ENCODE measurements around the gene PIK3CB.

PIK3CB gene

DNA sequence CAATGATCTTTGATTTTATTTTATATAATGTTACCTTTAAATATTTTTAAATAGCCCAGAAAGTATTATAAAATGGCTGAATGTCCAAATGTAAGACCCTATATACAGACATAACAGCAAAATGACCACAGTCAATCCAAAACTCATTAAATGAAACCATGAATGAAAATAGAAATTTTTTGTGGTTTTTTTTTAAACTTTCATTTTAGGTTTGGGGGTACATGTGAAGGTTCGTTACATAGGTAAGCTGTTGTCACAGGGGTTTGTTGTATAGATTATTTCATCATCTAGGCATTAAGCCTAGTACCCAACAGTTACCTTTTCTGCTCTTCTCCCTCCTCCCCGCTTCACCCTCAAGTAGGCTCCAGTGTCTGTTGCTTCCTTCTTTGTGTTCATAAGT is 117.4 kb downstream of the PIK3CB start:
- Histone ChIP-seq H3K4me1 (ENCODE audit: low read depth, poor library complexity, severe bottlenecking) (peaks cover 7% of the 10 kb centered on the region), H3K79me2 (ENCODE audit: insufficient read depth, low read depth) (no peaks in the 10 kb centered on the region), H3K9ac (no peak overlapping the region), H3K27ac (no peak overlapping the region), H3K4me2 (no peak overlapping the region), H3K4me3 (IDR thresholded peaks at IDR 0.05; ENCODE audit: insufficient read depth, low read depth, low read length) (no peak overlapping the region), H2AFZ (ENCODE audit: low read depth) (no peak overlapping the region), H3K36me3 (ENCODE audit: insufficient read depth) (no peaks in the 10 kb centered on the region), H4K20me1 (ENCODE audit: insufficient read depth) (no peaks in the 10 kb centered on the region), H3K27me3 (ENCODE audit: insufficient read depth, low read depth) (no peaks in the 10 kb centered on the region)
- TF ChIP-seq, protein P1, sequence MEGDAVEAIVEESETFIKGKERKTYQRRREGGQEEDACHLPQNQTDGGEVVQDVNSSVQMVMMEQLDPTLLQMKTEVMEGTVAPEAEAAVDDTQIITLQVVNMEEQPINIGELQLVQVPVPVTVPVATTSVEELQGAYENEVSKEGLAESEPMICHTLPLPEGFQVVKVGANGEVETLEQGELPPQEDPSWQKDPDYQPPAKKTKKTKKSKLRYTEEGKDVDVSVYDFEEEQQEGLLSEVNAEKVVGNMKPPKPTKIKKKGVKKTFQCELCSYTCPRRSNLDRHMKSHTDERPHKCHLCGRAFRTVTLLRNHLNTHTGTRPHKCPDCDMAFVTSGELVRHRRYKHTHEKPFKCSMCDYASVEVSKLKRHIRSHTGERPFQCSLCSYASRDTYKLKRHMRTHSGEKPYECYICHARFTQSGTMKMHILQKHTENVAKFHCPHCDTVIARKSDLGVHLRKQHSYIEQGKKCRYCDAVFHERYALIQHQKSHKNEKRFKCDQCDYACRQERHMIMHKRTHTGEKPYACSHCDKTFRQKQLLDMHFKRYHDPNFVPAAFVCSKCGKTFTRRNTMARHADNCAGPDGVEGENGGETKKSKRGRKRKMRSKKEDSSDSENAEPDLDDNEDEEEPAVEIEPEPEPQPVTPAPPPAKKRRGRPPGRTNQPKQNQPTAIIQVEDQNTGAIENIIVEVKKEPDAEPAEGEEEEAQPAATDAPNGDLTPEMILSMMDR (conservative IDR thresholded peaks at IDR 0.05; ENCODE audit: low read depth, low read length): no peak

DNA sequence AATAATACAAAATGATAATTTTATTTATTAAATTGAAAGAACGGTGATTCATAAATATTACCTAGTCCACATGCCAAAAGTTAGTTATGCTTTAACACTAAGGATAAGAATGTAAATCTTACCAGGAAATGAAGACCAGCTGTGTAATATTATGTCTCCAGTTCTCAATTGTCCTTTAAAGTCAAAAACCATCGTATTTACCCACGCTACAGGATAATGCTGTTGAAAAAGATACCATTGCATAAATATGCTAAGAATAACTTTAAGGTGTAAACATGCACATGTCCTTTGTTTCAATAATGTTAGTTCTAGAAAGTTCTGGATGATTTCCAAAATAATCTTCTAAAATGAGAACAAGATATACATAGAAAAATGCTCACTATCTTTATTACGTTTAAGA is 122.6 kb downstream of the PIK3CB start:
- no peak overlapping the region for H2AFZ ChIP-seq (ENCODE audit: low read depth)
- H3K4me1 ChIP-seq (ENCODE audit: low read depth, poor library complexity, severe bottlenecking): peaks cover under 1% of the 10 kb centered on the region
- H3K9ac ChIP-seq: no peak overlapping the region
- no peaks in the 10 kb centered on the region for H4K20me1 ChIP-seq (ENCODE audit: insufficient read depth)
- H3K27me3 ChIP-seq (ENCODE audit: insufficient read depth, low read depth): no peaks in the 10 kb centered on the region
- H3K79me2 ChIP-seq (ENCODE audit: insufficient read depth, low read depth): no peaks in the 10 kb centered on the region
- TF ChIP-seq, protein P1 (conservative IDR thresholded peaks at IDR 0.05; ENCODE audit: low read depth, low read length): no peak
- no peak overlapping the region for H3K4me2 ChIP-seq
- no peaks in the 10 kb centered on the region for H3K36me3 ChIP-seq (ENCODE audit: insufficient read depth)
- H3K27ac ChIP-seq: no peak overlapping the region
- H3K4me3 ChIP-seq (IDR thresholded peaks at IDR 0.05; ENCODE audit: insufficient read depth, low read depth, low read length): no peak overlapping the region

DNA sequence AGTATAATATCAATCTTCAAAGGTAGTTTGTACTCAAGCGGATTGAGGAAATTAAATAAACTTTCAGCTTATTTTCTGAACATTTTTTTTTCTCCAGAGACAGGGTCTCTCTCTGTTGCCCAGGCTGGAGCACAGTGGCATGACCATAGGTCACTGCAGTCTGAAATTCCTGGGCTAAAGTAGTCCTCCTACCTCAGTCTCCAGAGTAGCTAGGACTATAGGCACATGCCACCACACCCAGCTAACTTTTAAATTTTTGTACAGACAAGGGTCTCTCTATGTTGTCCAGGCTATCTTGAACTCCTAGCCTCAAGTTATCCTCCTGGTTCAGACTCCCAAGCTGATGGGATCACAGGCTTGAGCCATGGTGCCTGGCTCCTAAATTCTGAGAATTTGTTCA is 129.1 kb downstream of the PIK3CB start:
- Histone ChIP-seq H3K4me2 (no peak overlapping the region), H3K27me3 (ENCODE audit: insufficient read depth, low read depth) (no peaks in the 10 kb centered on the region), H3K9ac (no peak overlapping the region), H3K36me3 (ENCODE audit: insufficient read depth) (no peaks in the 10 kb centered on the region), H3K27ac (no peak overlapping the region), H3K79me2 (ENCODE audit: insufficient read depth, low read depth) (no peaks in the 10 kb centered on the region), H2AFZ (ENCODE audit: low read depth) (no peak overlapping the region), H3K4me3 (IDR thresholded peaks at IDR 0.05; ENCODE audit: insufficient read depth, low read depth, low read length) (no peak overlapping the region), H3K4me1 (ENCODE audit: low read depth, poor library complexity, severe bottlenecking) (no peaks in the 10 kb centered on the region), H4K20me1 (ENCODE audit: insufficient read depth) (no peaks in the 10 kb centered on the region; the same call in 1 of the 2 replicates)
- TF ChIP-seq, protein P1 (conservative IDR thresholded peaks at IDR 0.05; ENCODE audit: low read depth, low read length): no peak

DNA sequence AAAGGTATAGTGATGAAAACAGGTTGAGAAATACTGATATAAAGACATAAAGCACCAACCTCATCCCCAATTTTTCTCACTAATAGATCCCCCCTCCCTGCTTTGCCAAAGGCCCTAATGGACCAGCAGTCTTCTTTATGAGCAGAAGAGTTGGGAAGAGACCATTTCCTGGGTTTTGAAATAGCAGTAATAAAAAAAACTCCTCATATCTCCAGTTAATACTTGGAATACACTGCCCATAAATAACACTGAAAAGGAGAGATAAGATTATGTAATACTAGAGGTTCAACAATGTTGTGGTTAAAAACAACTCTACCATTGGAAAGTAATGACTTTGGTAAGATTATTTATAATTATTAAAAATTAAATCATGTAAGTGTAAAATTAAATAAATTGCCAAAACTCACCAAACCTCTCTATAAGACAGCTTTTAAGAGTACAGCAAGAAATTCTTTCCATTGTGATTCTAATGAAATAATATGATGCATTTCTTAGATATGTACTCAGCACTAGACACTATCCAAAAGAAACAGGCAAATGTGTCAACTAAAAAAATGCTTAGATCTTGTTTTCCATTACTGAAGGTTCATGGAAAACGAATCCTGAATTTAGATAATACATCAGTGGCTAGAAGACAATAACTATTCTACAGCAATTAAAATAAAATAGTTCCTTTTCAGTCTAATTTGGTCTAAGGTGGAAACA is 137.9 kb downstream of the PIK3CB start:
- Histone ChIP-seq H3K9ac (no peak overlapping the region), H3K4me3 (IDR thresholded peaks at IDR 0.05; ENCODE audit: insufficient read depth, low read depth, low read length) (no peak overlapping the region)

More for the DNA sequence above, 137.9 kb downstream of the PIK3CB start:
- Histone ChIP-seq H3K79me2 (ENCODE audit: insufficient read depth, low read depth) (no peaks in the 10 kb centered on the region), H2AFZ (ENCODE audit: low read depth) (no peak overlapping the region), H3K4me1 (ENCODE audit: low read depth, poor library complexity, severe bottlenecking) (peaks cover 15% of the 10 kb centered on the region), H3K36me3 (ENCODE audit: insufficient read depth) (no peaks in the 10 kb centered on the region), H3K27me3 (ENCODE audit: insufficient read depth, low read depth) (no peaks in the 10 kb centered on the region), H3K4me2 (no peak overlapping the region), H3K27ac (no peak overlapping the region), H4K20me1 (ENCODE audit: insufficient read depth) (no peaks in the 10 kb centered on the region; the same call in 1 of the 2 replicates)
- TF ChIP-seq, protein P1 (conservative IDR thresholded peaks at IDR 0.05; ENCODE audit: low read depth, low read length): no peak

Data from KMS-11 (cell line).